Measurements from ENCODE around the gene IQCC.

IQCC gene

DNA sequence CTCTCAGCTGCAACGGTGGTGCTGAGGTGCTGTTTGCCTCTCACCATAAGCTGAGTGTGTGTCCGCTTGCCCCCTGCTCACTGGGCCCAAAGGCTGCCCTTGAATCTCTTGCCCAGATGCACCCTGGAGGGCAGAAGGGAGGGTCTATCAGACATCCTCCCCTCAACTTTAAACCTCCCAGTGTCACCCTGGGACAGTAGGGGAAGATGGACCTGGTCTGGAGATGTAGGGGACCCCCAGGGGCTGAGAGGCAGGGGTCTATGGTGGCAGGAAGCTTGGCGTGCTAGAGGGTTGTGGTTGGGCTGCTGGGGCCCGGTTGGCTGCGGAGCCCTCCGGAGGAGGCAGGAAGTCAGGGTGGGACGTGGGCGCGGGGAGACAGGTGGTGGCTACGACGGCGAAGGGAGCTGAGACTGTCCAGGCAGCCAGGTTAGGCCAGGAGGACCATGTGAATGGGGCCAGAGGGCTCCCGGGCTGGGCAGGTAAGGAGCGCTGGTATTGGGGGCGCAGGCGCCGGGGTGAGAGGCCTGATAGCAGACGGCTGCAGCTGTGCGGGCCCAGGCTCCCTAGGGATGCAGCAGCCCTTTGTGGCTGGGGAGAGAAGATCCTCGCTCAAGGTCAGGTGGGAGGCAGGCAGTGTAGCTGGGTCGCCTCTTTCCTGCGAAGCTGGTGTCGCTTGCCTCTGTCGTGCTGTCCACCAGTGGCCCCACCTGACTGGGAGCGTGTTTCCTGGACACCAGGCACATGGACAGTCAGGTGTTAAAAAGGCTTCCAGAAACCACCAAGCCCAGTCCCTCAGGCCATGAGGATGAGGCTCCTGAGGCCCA is 45.6 kb downstream of the IQCC start, which contains the start of gene LCK:
Gene LCK, plus strand, starts transcription at position 373 of the 824 bp plus-strand sequence. CDS start 23,065 bp downstream, outside the sequence.
- intact Hi-C loops (cut with DNase I): no loop called here
- DNase-seq: no peak

DNA sequence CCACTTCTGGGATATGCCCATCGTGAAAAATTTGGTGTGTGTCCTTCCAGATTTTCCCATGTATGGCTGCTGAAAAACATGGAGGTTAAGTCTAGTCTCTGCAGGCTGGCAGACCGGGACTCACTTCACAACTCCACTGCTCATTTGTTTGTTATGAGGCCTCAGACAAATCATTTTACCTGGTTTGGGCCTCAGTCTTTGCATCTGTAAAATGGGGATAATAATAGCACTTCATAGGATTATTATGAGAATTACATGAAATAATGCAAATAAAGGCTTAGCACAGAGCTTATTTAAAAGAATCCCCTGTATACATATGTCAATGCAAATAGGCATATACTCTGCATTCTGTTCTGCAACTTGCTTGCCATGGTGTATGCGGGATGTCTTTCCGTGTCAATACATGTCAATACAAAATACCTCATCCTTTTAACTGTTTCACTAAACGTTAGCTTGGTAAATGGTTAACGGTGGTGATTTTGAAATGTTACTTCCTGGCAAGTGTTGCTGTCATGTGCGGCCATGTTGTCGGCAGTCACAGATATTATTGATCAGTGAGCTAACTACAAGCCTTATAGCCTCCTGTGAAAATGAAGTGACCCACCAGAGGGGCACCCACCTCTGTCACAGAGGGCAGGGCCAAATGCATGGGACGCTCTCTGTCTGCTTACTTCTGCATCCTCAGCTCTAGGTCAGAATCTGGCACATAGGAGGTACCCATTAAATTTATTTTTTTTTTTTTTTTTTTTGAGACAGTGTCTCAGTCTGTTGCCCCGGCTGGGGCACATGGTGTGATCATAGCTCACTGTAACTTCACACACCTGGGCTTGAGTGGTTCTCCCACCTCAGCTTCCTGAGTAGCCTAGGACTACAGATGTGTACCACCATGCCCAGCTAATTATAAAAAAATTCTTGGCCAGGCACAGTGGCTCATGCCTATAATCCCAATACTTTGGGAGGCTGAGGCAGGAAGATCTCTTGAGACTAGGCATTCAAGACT is 49.9 kb downstream of the IQCC start:
- intact Hi-C loops (cut with DNase I): no loop called here
- no peak for DNase-seq

DNA sequence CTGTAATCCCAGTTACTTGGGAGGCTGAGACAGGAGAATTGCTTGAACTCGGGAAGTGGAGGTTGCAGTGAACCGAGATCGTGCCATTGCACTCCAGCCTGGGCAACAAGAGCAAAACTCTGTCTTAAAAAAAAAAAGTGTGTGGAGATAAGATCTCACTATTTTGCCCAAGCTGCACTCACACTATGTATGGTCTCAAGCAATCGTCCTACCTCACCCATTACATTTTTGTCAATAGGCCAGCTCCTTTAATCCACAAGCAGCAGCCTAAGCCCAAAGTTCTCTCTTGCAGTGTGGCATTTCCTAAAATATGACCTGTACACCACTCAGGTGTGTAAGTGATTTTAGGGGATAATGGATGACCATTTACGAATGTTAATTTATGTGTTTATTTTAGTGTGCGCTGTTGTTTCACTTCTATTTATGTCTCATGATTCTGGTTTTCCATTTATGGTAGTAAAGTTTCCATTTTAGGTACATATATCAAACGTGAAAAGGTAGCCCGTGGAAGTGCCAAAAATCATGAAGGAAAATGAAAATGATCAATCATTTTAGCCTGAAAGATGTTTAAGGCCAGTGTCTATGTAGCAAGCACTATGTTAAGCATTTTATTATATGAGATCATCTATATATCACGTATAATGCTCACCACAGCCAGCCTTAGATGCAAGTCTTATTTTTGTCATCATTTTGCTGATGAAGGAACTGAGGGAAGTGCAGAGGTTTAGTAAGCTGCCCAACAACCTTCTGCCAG is 51.2 kb downstream of the IQCC start:
- intact Hi-C loops (cut with DNase I): no loop called here
- no peak for DNase-seq

DNA sequence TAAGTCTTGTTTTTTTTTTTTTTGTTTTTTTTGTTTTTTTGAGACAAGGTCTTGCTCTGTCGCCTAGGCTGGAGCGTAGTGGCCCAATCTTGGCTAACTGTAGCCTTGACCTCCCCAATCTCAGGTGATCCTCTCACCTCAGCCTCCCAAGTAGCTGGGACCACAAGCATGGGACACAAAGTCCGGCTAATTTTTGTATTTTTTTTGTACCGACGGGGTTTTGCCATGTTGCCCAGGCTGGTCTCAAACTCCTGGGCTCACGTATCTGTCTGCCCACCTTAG is 51.7 kb downstream of the IQCC start:
- DNase-seq: no peak
- intact Hi-C loops (cut with DNase I): no loop called here
